K562 (cell line): ENCODE results near the gene CHAF1A. TPM values are rescaled to one million over a fixed set of nuclear protein-coding genes. Genes with fewer than 3 reads are reported as not detected.

Experiments
- BCL6 ChIP-seq: fragments of 250-450 bp; sonication (Bioruptor Pico); IDR thresholded peaks from 2 replicates; pipeline ENCODE4 v1.4.0; 2020
- BCOR ChIP-seq: fragments of 450-650 bp; IDR thresholded peaks from 2 replicates; pipeline ENCODE4 v1.6.1; 2016
- BRF2 ChIP-seq: IDR thresholded peaks from 3 replicates; pipeline ENCODE4 v1.6.1; 2011; ENCODE audit warnings: borderline replicate concordance, mild to moderate bottlenecking; ENCODE audit not compliant: insufficient read length, insufficient read depth
- GABPB2 ChIP-seq: fragments of 250-450 bp; sonication (Bioruptor Pico); conservative IDR thresholded peaks from 2 replicates; pipeline ENCODE4 v1.5.1; 2021; ENCODE audit warnings: mild to moderate bottlenecking
- HBP1 ChIP-seq: fragments of 450-650 bp; formaldehyde crosslinking; IDR thresholded peaks from 2 replicates; pipeline ENCODE4 v1.4.0; 2022; ENCODE audit warnings: missing genetic modification characterization
- HLTF ChIP-seq: fragments of 450-650 bp; IDR thresholded peaks from 2 replicates; pipeline ENCODE4 v1.6.1; 2016
- NR4A1 ChIP-seq, 2 experiments: fragments of 250-450 bp in 1 of 2; fragments of 450-650 bp in 1 of 2; sonication (Bioruptor Pico) in 1 of 2; IDR thresholded peaks; 2 replicates each; pipeline versions ENCODE4 v1.4.0 to v1.6.1; 2016 to 2020; ENCODE audit warnings: mild to moderate bottlenecking in 2 of 2, missing compliant biosample characterization in 1 of 2, missing genetic modification characterization in 1 of 2, moderate library complexity in 1 of 2
- POLR3G ChIP-seq: IDR thresholded peaks from 2 replicates; pipeline ENCODE4 v1.6.1; 2011; ENCODE audit not compliant: insufficient read length, insufficient replicate concordance; ENCODE audit errors: extremely low read depth
- RBM22 ChIP-seq: fragments of 200-400 bp; formaldehyde crosslinking; IDR thresholded peaks from 2 replicates; pipeline ENCODE4 v1.6.1; 2018; ENCODE audit warnings: low read length, low read depth; ENCODE audit not compliant: poor library complexity, severe bottlenecking
- SMAD4 ChIP-seq: fragments of 250-450 bp; sonication (Bioruptor Pico); conservative IDR thresholded peaks from 2 replicates; pipeline ENCODE4 v1.8.0; 2021; ENCODE audit warnings: inconsistent platforms, mild to moderate bottlenecking, moderate library complexity
- TAF7 ChIP-seq: fragments of 450-650 bp; IDR thresholded peaks from 2 replicates; pipeline ENCODE4 v1.6.1; 2016; ENCODE audit warnings: missing genetic modification characterization, missing compliant biosample characterization
- U2AF2 ChIP-seq: fragments of 200-400 bp; formaldehyde crosslinking; optimal IDR thresholded peaks from 2 replicates; pipeline ENCODE3; 2017; ENCODE audit warnings: low read depth, mild to moderate bottlenecking, low read length
- YBX1 ChIP-seq: fragments of 450-650 bp; IDR thresholded peaks from 2 replicates; pipeline ENCODE4 v1.7.1; 2016; ENCODE audit warnings: mild to moderate bottlenecking
- YY1 ChIP-seq, 3 experiments: IDR thresholded peaks; 2 replicates each; pipeline ENCODE4 v1.6.1; 2011; ENCODE audit warnings: low read length in 2 of 3, mild to moderate bottlenecking in 2 of 3, moderate library complexity in 2 of 3, borderline replicate concordance in 1 of 3, control low read depth in 1 of 3, low read depth in 1 of 3; ENCODE audit not compliant: insufficient read depth in 3 of 3, insufficient replicate concordance in 2 of 3, control insufficient read depth in 1 of 3, insufficient read length in 1 of 3; ENCODE audit errors: extremely low read depth in 1 of 3
- ZNF212 ChIP-seq: fragments of 450-650 bp; formaldehyde crosslinking; IDR thresholded peaks from 2 replicates; pipeline ENCODE4 v1.4.0; 2020; ENCODE audit warnings: mild to moderate bottlenecking
- ZNF232 ChIP-seq: sonication (generic); formaldehyde crosslinking; IDR thresholded peaks from 2 replicates; pipeline ENCODE4 v1.8.0; 2022; ENCODE audit warnings: mild to moderate bottlenecking, missing genetic modification reagents
- ZNF274 ChIP-seq: IDR thresholded peaks from 2 replicates; pipeline ENCODE4 v1.6.1; 2011; ENCODE audit warnings: low read depth, mild to moderate bottlenecking, low read length, moderate library complexity, borderline replicate concordance
- polyA plus RNA-seq, 8 experiments: library from polyadenylated mRNA; depleted of rRNA in 4 of 8; stranded (reverse) in 5 of 8; unstranded in 3 of 8; fragments of >200 nt; fragmentation: Nextera tagmentation in 2 of 8; fragmentation: Illumina TruSeq in 1 of 8; extraction: Ambion mirVana in 2 of 8; extraction: Trizol in 1 of 8; gene quantifications; 2 replicates each; pipeline versions ENCODE4 v1.2.1 to v1.2.3, GENCODE V29; 2011 to 2014; ENCODE audit warnings: inconsistent platforms in 1 of 8, missing spikeins in 1 of 8
- total RNA-seq, 7 experiments: library from RNA; depleted of rRNA in 6 of 7; stranded (reverse); fragments of >200 nt in 6 of 7; fragmentation: Illumina TruSeq in 2 of 7; extraction: Trizol in 2 of 7; gene quantifications; 2 replicates each; pipeline versions ENCODE4 v1.2.1 to v1.2.3, GENCODE V29; 2011 to 2021; ENCODE audit warnings: low replicate concordance in 1 of 7
- TF ChIP-seq, protein P1 (sequence below): fragments of 250-450 bp; sonication (Bioruptor Pico); IDR thresholded peaks from 2 replicates; pipeline ENCODE4 v1.8.0; 2022; ENCODE audit warnings: moderate library complexity, mild to moderate bottlenecking, inconsistent platforms
- TF ChIP-seq, protein P2 (sequence below): fragments of 250-450 bp; sonication (Bioruptor Pico); IDR thresholded peaks from 2 replicates; pipeline ENCODE4 v1.5.0; 2021

CHAF1A gene
- total and polyA plus RNA-seq, 9 of the 15 experiments (the other 6 are each of a cell fraction or from before 2014, with no cell fraction given), result 1.6 to 86.9 (median 45.2) TPM

DNA sequence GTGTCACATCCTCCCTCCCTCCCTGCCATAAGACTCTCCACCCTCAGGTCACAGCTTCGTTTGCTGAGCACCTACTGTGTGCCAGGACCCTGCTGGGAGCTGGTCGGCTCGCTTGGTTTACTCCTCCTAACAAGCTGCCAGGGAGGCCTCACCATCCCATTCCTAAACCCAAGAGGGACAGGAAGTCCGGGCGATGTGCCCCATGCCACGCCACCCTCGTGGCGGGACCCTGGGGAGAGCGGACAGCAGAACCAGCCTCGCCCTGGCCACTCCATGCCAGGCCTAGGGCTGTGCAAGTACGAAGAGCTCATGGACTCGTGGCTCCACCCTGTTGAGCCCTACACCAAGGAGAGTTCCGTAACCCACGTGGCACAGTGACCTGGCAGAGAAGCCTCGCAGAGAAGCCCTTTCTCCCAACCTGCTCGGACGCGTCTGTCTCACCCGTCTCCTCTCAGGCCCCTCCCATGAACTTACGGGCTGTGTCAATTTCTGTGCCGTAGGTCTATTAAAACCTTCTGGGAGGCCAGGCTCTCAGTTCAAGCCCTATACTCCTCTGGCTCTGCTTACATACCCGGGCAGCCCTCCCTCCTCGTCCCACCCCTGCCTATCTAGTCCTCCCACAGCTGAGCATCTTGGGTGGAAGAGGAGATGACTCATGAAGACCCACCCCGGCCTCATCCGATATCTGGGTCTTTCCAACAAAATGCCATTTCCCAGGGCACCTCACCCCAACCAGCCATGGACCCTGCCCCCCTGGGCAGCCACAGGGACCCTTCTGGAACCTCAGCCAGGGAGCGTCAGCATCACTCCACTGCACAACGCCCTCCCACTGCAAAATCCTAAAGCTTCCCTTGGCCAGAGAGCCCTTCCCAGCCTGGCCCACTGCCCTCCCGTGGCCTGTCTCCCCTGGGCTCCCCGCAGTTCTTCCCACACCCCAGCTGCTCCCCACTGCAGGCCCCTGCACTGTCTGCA, 52.6 kb downstream of the CHAF1A start (continued):
- TF ChIP-seq BCL6 (CRISPR knock-in tag), result no peak
- TF ChIP-seq BRF2, result no peak
- no peak for TF ChIP-seq ZNF274
- TF ChIP-seq, protein P1, sequence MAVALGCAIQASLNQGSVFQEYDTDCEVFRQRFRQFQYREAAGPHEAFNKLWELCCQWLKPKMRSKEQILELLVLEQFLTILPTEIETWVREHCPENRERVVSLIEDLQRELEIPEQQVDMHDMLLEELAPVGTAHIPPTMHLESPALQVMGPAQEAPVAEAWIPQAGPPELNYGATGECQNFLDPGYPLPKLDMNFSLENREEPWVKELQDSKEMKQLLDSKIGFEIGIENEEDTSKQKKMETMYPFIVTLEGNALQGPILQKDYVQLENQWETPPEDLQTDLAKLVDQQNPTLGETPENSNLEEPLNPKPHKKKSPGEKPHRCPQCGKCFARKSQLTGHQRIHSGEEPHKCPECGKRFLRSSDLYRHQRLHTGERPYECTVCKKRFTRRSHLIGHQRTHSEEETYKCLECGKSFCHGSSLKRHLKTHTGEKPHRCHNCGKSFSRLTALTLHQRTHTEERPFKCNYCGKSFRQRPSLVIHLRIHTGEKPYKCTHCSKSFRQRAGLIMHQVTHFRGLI (CRISPR knock-in tag), result no peak
- TF ChIP-seq TAF7 (tag), result no peak
- TF ChIP-seq HBP1 (CRISPR knock-in tag), result no peak
- TF ChIP-seq HLTF, result no peak
- no peak for TF ChIP-seq RBM22
- TF ChIP-seq SMAD4 (CRISPR knock-in tag), result no peak
- TF ChIP-seq YBX1, result no peak
- TF ChIP-seq U2AF2, result no peak
- no peak for TF ChIP-seq ZNF212 (CRISPR knock-in tag)
- TF ChIP-seq GABPB2 (CRISPR knock-in tag), result no peak
- TF ChIP-seq ZNF232 (CRISPR knock-in tag), result no peak
- TF ChIP-seq BCOR, result no peak
- no peak for TF ChIP-seq NR4A1 (CRISPR knock-in tag; IDR thresholded peaks at IDR 0.05)
- no peak for TF ChIP-seq NR4A1 (tag; IDR thresholded peaks at IDR 0.05)
- TF ChIP-seq, protein P2, sequence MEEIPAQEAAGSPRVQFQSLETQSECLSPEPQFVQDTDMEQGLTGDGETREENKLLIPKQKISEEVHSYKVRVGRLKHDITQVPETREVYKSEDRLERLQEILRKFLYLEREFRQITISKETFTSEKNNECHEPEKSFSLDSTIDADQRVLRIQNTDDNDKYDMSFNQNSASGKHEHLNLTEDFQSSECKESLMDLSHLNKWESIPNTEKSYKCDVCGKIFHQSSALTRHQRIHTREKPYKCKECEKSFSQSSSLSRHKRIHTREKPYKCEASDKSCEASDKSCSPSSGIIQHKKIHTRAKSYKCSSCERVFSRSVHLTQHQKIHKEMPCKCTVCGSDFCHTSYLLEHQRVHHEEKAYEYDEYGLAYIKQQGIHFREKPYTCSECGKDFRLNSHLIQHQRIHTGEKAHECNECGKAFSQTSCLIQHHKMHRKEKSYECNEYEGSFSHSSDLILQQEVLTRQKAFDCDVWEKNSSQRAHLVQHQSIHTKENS, result no peak
- no peak for TF ChIP-seq YY1 (IDR thresholded peaks at IDR 0.05; ENCODE audit: borderline replicate concordance in 1 of 3, control insufficient read depth in 1 of 3, extremely low read depth in 1 of 3, insufficient read depth in 3 of 3, insufficient read length in 1 of 3, insufficient replicate concordance in 2 of 3, low read depth in 1 of 3, low read length in 2 of 3)
- no peak for TF ChIP-seq POLR3G
